Keratinocyte (primary cell): ENCODE data around the gene SP7. TPM values are rescaled to one million over a fixed set of nuclear protein-coding genes. Genes with fewer than 3 reads are reported as not detected.

Experiments used
- DNase-seq: peaks from one replicate; pipeline ENCODE4 v3.0.0-alpha.2; 2011; ENCODE audit warnings: low read depth, missing footprints, low spot score
- FAIRE-seq: peaks from 2 replicates; lab custom pipeline; 2011; peaks lifted over from hg19 to GRCh38; lab: Jason Lieb, UNC
- H2AFZ ChIP-seq: 2 replicates; pipeline ENCODE4 v1.6.0; 2012; ENCODE audit warnings: low read length, control low read depth, inconsistent platforms; ENCODE audit not compliant: control insufficient read depth
- H3K27ac ChIP-seq: 2 replicates; pipeline ENCODE4 v1.5.1; 2011; ENCODE audit warnings: low read length; ENCODE audit not compliant: control insufficient read depth, insufficient read depth
- H3K27me3 ChIP-seq: 3 replicates; pipeline ENCODE4 v1.6.0; 2011; ENCODE audit warnings: low read length; ENCODE audit not compliant: control insufficient read depth, insufficient read depth; ENCODE audit errors: extremely low read depth
- H3K36me3 ChIP-seq, 2 experiments: 2 replicates in 1 of 2; 3 replicates in 1 of 2; pipeline ENCODE4 v1.5.1; 2011; ENCODE audit warnings: low read length in 2 of 2, mild to moderate bottlenecking in 1 of 2; ENCODE audit not compliant: control insufficient read depth in 2 of 2, insufficient read depth in 2 of 2; ENCODE audit errors: extremely low read depth in 1 of 2
- H3K4me1 ChIP-seq: 3 replicates; pipeline ENCODE4 v1.5.1; 2011; ENCODE audit warnings: low read length; ENCODE audit not compliant: control insufficient read depth, insufficient read depth; ENCODE audit errors: extremely low read depth
- H3K4me2 ChIP-seq: 3 replicates; pipeline ENCODE4 v1.6.0; 2011; ENCODE audit warnings: low read depth, low read length; ENCODE audit not compliant: control insufficient read depth, insufficient read depth; ENCODE audit errors: extremely low read depth
- H3K4me3 ChIP-seq, 3 experiments: fragments of 200-600 bp in 1 of 3; sonication (generic) in 1 of 3; 2 replicates in 2 of 3; 3 replicates in 1 of 3; pipeline ENCODE4 v1.5.1; 2011 to 2016; ENCODE audit warnings: low read length in 3 of 3, mild to moderate bottlenecking in 3 of 3, control low read depth in 2 of 3, inconsistent platforms in 1 of 3, low read depth in 1 of 3, mixed read lengths in 1 of 3, mixed run types in 1 of 3, moderate library complexity in 1 of 3; ENCODE audit not compliant: control insufficient read depth in 2 of 3, insufficient read depth in 2 of 3; ENCODE audit errors: extremely low read depth in 1 of 3
- H3K79me2 ChIP-seq: 2 replicates; pipeline ENCODE4 v1.6.0; 2012; ENCODE audit warnings: low read length; ENCODE audit not compliant: control insufficient read depth, insufficient read depth
- H3K9ac ChIP-seq: 3 replicates; pipeline ENCODE4 v1.6.0; 2011; ENCODE audit warnings: low read length; ENCODE audit not compliant: control insufficient read depth, insufficient read depth; ENCODE audit errors: extremely low read depth
- H3K9me1 ChIP-seq: 3 replicates; pipeline ENCODE4 v1.6.0; 2011; ENCODE audit warnings: low read length; ENCODE audit not compliant: control insufficient read depth, insufficient read depth; ENCODE audit errors: extremely low read depth
- H3K9me3 ChIP-seq: 2 replicates; pipeline ENCODE4 v1.5.1; 2012; ENCODE audit warnings: low read depth, low read length; ENCODE audit not compliant: control insufficient read depth
- H4K20me1 ChIP-seq: 3 replicates; pipeline ENCODE4 v1.6.0; 2011; ENCODE audit warnings: low read length; ENCODE audit not compliant: control insufficient read depth, insufficient read depth; ENCODE audit errors: extremely low read depth
- EZH2 ChIP-seq: IDR thresholded peaks from one replicate; pipeline ENCODE4 v1.6.1; 2012; ENCODE audit warnings: inconsistent platforms, mild to moderate bottlenecking, low read length, moderate library complexity
- dilution Hi-C: fragments of 300-500 bp; cut with MboI; formaldehyde crosslinking; loops from one replicate; pipeline ENCODE4 v1.7.0; 2020; ENCODE audit warnings: low sequenced_read_pairs; ENCODE audit not compliant: extremely low pct_ligation_motif_present
- polyA plus RNA-seq, 5 experiments: library from polyadenylated mRNA; depleted of rRNA in 3 of 5; stranded (reverse) in 3 of 5; stranded (forward) in 1 of 5; unstranded in 1 of 5; fragments of >200 nt; gene quantifications; 1 replicate in 1 of 5; 2 replicates in 3 of 5; 3 replicates in 1 of 5; pipeline versions ENCODE4 v1.2.1 to v1.2.3, GENCODE V29; 2011 to 2012; ENCODE audit warnings: missing spikeins in 2 of 5, low read depth in 1 of 5, low replicate concordance in 1 of 5
- TF ChIP-seq, protein P1 (sequence below), 3 experiments: IDR thresholded peaks in 1 of 3; conservative IDR thresholded peaks in 1 of 3; optimal IDR thresholded peaks in 1 of 3; 2 replicates in 2 of 3; 3 replicates in 1 of 3; pipeline versions ENCODE3 to v1.5.1; 2011; ENCODE audit warnings: low read length in 3 of 3, mild to moderate bottlenecking in 3 of 3, moderate library complexity in 2 of 3, control low read depth in 1 of 3, inconsistent platforms in 1 of 3; ENCODE audit not compliant: insufficient read depth in 2 of 3; ENCODE audit errors: extremely low read depth in 1 of 3

The SP7 gene
- polyA plus RNA-seq, 1 donor (not counting 4 experiments of a cell fraction or from before 2014, with no cell fraction given) = not detected

DNA sequence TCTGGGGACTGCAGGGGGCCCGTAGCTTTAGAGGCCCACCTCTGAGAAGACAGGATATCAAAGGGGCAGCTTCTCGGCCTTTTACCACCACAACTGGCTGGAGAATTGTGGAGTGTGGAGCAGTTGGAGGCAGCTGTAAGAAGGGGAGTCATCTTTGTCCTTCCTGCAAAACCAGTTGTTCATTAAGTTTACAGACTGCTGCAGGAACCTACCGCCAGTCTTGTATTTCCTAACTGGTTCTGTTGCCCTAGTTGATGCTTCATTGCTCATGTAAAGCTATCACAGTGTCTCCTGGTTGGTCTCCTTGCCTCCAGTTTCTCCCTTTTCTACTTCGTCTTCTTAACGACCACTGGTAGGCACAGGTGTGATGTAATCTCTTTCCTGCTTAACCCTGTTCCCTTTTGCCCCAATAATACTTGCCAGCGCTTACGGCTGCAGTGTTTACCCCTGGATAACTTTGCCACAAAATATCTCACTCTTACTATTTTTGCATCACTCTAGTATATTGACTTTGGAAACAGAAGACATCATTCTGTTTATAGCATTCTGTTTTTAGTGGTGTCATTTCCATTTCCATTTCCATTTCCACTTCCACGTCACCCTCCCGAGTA is 56.2 kb downstream of the SP7 start:
- Histone ChIP-seq H3K36me3 (peaks cover 0 to 45% of the 10 kb centered on the region in 2 experiments), H3K27ac (no peak overlapping the region), H4K20me1 (no peaks in the 10 kb centered on the region), H3K9ac (no peak overlapping the region), H3K9me1 (no peaks in the 10 kb centered on the region), H3K9me3 (no peaks in the 10 kb centered on the region), H3K79me2 (no peaks in the 10 kb centered on the region), H2AFZ (no peak overlapping the region), H3K4me1 (no peaks in the 10 kb centered on the region), H3K27me3 (no peaks in the 10 kb centered on the region), H3K4me2 (no peak overlapping the region), H3K4me3 (no peak overlapping the region)
- dilution Hi-C loops = no loop called here
- DNase-seq (no peak), FAIRE-seq (no peak)
- TF ChIP-seq, protein P1, sequence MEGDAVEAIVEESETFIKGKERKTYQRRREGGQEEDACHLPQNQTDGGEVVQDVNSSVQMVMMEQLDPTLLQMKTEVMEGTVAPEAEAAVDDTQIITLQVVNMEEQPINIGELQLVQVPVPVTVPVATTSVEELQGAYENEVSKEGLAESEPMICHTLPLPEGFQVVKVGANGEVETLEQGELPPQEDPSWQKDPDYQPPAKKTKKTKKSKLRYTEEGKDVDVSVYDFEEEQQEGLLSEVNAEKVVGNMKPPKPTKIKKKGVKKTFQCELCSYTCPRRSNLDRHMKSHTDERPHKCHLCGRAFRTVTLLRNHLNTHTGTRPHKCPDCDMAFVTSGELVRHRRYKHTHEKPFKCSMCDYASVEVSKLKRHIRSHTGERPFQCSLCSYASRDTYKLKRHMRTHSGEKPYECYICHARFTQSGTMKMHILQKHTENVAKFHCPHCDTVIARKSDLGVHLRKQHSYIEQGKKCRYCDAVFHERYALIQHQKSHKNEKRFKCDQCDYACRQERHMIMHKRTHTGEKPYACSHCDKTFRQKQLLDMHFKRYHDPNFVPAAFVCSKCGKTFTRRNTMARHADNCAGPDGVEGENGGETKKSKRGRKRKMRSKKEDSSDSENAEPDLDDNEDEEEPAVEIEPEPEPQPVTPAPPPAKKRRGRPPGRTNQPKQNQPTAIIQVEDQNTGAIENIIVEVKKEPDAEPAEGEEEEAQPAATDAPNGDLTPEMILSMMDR (optimal IDR thresholded peaks at IDR 0.05 in 1 of 3, IDR thresholded peaks at IDR 0.05 in 1 of 3, conservative IDR thresholded peaks at IDR 0.05 in 1 of 3; ENCODE audit: extremely low read depth in 1 of 3, insufficient read depth in 2 of 3, low read length in 3 of 3) = no peak
- no peak for TF ChIP-seq EZH2

DNA sequence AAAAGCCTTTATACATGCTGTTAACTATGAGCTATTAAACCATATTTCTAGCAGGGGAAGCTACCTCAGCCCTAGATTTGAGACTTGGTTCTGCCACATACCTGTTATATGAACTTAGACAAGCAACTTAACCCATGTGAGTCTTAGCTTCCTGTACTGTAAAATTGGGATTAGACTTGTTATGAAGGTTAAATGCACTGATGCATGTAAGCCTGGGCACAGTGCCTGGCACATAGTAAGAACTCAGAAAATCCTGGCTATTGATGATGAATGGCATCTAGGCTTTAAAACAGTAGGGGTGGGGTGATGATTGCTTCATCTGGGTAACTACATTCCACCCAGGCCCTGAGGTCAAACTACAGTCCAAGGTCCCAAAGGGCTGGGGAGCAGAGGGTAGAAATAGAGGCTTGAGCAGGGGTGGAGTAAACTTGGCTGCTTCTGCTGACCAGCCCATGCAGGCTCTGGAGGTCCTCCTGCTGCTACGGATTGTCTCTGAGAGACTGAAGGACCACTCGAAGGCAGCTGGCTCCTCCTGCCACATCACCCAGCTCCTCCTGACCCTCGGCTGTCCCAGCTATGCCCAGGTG is 56.8 kb downstream of the SP7 start:
- Histone ChIP-seq H3K27me3 (no peaks in the 10 kb centered on the region), H2AFZ (no peak overlapping the region), H3K4me1 (no peaks in the 10 kb centered on the region), H3K9ac (no peak overlapping the region), H4K20me1 (no peaks in the 10 kb centered on the region), H3K27ac (no peak overlapping the region), H3K9me3 (no peaks in the 10 kb centered on the region), H3K79me2 (no peaks in the 10 kb centered on the region), H3K4me3 (no peak overlapping the region), H3K4me2 (no peak overlapping the region), H3K36me3 (peaks cover 0 to 44% of the 10 kb centered on the region in 2 experiments), H3K9me1 (no peaks in the 10 kb centered on the region)
- DNase-seq (no peak), FAIRE-seq (no peak)
- no peak for TF ChIP-seq EZH2
- TF ChIP-seq, protein P1 (optimal IDR thresholded peaks at IDR 0.05 in 1 of 3, IDR thresholded peaks at IDR 0.05 in 1 of 3, conservative IDR thresholded peaks at IDR 0.05 in 1 of 3; ENCODE audit: extremely low read depth in 1 of 3, insufficient read depth in 2 of 3, low read length in 3 of 3) = no peak
- dilution Hi-C loops = no loop called here
